DND-41 (cell line): ENCODE measurements around the gene ERGIC2.

ENCODE experiments used
- ATAC-seq: fragments of 200-7000 bp; cut with Tn5 transposase; 3 replicates; pipeline ENCODE4 v1.9.1; 2021; ENCODE audit warnings: low read depth; ENCODE audit not compliant: insufficient read depth
- DNase-seq: peaks from one replicate; pipeline ENCODE4 v3.0.0-alpha.2; 2020
- H2AFZ ChIP-seq: 2 replicates; pipeline ENCODE4 v1.6.0; 2012; ENCODE audit warnings: low read depth, low read length
- H3K27ac ChIP-seq: 2 replicates; pipeline ENCODE4 v1.5.1; 2012; ENCODE audit warnings: low read length, inconsistent platforms
- H3K27me3 ChIP-seq: fragments of 200-600 bp; sonication (generic); 2 replicates; pipeline ENCODE4 v1.6.0; 2012; ENCODE audit warnings: low read length, mild to moderate bottlenecking, inconsistent platforms; ENCODE audit not compliant: insufficient read depth, poor library complexity
- H3K36me3 ChIP-seq: 2 replicates; pipeline ENCODE4 v1.5.1; 2012; ENCODE audit warnings: low read length, inconsistent platforms; ENCODE audit not compliant: insufficient read depth
- H3K4me1 ChIP-seq: 2 replicates; pipeline ENCODE4 v1.5.1; 2012; ENCODE audit warnings: mild to moderate bottlenecking, low read length; ENCODE audit not compliant: insufficient read depth
- H3K4me2 ChIP-seq: 2 replicates; pipeline ENCODE4 v1.6.0; 2012; ENCODE audit warnings: mild to moderate bottlenecking, moderate library complexity, low read length, inconsistent platforms; ENCODE audit not compliant: insufficient read depth
- H3K4me3 ChIP-seq, 2 experiments: fragments of 200-600 bp in 1 of 2; shearing (Covaris generic) in 1 of 2; 2 replicates each; pipeline ENCODE4 v1.5.1; 2012 to 2016; ENCODE audit warnings: inconsistent platforms in 2 of 2, low read length in 2 of 2, mild to moderate bottlenecking in 2 of 2, low read depth in 1 of 2, moderate library complexity in 1 of 2
- H3K79me2 ChIP-seq: 2 replicates; pipeline ENCODE4 v1.6.0; 2012; ENCODE audit warnings: low read length, inconsistent platforms; ENCODE audit not compliant: insufficient read depth
- H3K9ac ChIP-seq: 2 replicates; pipeline ENCODE4 v1.6.0; 2012; ENCODE audit warnings: low read depth, mild to moderate bottlenecking, inconsistent platforms, low read length, moderate library complexity
- H3K9me3 ChIP-seq: 2 replicates; pipeline ENCODE4 v1.5.1; 2012; ENCODE audit warnings: low read length, moderate library complexity, mild to moderate bottlenecking, inconsistent platforms; ENCODE audit not compliant: insufficient read depth, severe bottlenecking
- H4K20me1 ChIP-seq: 2 replicates; pipeline ENCODE4 v1.6.0; 2012; ENCODE audit warnings: low read length; ENCODE audit not compliant: insufficient read depth
- EZH2 ChIP-seq: IDR thresholded peaks from 3 replicates; pipeline ENCODE4 v1.6.1; 2012; ENCODE audit warnings: borderline replicate concordance, low read depth, mild to moderate bottlenecking, moderate library complexity, low read length, inconsistent platforms; ENCODE audit not compliant: severe bottlenecking
- TF ChIP-seq, protein P1 (sequence below): IDR thresholded peaks from 2 replicates; pipeline ENCODE4 v1.5.1; 2012; ENCODE audit warnings: borderline replicate concordance, low read length, moderate library complexity, mild to moderate bottlenecking; ENCODE audit not compliant: poor library complexity, severe bottlenecking; ENCODE audit errors: extremely low read depth

Gene ERGIC2

GRCh38 chr12:29309320-29309902 is 71.6 kb downstream of the ERGIC2 start:
- Histone ChIP-seq H4K20me1 (no peaks in the 10 kb centered on the region), H3K27ac (no peak overlapping the region), H3K4me3 (no peak overlapping the region), H2AFZ (no peak overlapping the region), H3K9ac (no peak overlapping the region), H3K27me3 (no peaks in the 10 kb centered on the region), H3K9me3 (no peaks in the 10 kb centered on the region), H3K36me3 (peaks cover 15% of the 10 kb centered on the region; the same call in 1 of the 2 replicates), H3K79me2 (no peaks in the 10 kb centered on the region), H3K4me1 (no peaks in the 10 kb centered on the region), H3K4me2 (no peak overlapping the region)
- no peak for TF ChIP-seq EZH2
- TF ChIP-seq, protein P1, sequence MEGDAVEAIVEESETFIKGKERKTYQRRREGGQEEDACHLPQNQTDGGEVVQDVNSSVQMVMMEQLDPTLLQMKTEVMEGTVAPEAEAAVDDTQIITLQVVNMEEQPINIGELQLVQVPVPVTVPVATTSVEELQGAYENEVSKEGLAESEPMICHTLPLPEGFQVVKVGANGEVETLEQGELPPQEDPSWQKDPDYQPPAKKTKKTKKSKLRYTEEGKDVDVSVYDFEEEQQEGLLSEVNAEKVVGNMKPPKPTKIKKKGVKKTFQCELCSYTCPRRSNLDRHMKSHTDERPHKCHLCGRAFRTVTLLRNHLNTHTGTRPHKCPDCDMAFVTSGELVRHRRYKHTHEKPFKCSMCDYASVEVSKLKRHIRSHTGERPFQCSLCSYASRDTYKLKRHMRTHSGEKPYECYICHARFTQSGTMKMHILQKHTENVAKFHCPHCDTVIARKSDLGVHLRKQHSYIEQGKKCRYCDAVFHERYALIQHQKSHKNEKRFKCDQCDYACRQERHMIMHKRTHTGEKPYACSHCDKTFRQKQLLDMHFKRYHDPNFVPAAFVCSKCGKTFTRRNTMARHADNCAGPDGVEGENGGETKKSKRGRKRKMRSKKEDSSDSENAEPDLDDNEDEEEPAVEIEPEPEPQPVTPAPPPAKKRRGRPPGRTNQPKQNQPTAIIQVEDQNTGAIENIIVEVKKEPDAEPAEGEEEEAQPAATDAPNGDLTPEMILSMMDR: peak; percentile 49
- ATAC-seq (peak; percentile 47; the same call in 1 of the 3 replicates), DNase-seq (no peak)

DNA sequence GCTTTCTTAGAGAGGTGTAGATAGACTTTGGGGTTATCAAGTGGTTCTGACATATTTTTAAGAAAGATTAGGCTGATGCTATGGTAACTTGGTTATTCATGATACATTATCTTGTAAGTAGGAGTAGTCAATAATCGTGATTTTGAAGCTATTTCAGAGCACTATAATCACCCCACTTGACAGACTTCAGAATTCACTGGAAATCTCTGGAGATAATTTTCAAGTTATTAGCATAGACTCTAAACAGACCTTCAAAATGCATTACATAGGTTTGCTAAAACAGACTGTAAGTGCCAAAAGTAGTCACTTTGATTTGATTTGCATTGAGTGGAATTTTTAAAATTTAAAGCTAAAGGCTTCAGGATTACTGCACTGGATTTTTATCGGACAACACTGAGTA is 74.3 kb downstream of the ERGIC2 start:
- Histone ChIP-seq H3K4me1 (no peaks in the 10 kb centered on the region), H3K4me3 (no peak overlapping the region), H3K27me3 (no peaks in the 10 kb centered on the region), H3K9me3 (no peaks in the 10 kb centered on the region), H4K20me1 (no peaks in the 10 kb centered on the region), H3K36me3 (no peaks in the 10 kb centered on the region; the same call in 1 of the 2 replicates), H2AFZ (no peak overlapping the region), H3K79me2 (no peaks in the 10 kb centered on the region), H3K4me2 (no peak overlapping the region), H3K9ac (no peak overlapping the region), H3K27ac (no peak overlapping the region)
- ATAC-seq: no peak
- TF ChIP-seq, protein P1: no peak
- TF ChIP-seq EZH2: no peak
- no peak for DNase-seq

GRCh38 chr12:29306266-29306665 is 74.7 kb downstream of the ERGIC2 start:
- Histone ChIP-seq H3K27me3 (no peaks in the 10 kb centered on the region), H3K27ac (no peak overlapping the region), H3K4me1 (no peaks in the 10 kb centered on the region), H3K4me3 (no peak overlapping the region), H3K9me3 (no peaks in the 10 kb centered on the region), H3K36me3 (no peaks in the 10 kb centered on the region), H4K20me1 (no peaks in the 10 kb centered on the region), H3K79me2 (no peaks in the 10 kb centered on the region), H3K9ac (no peak overlapping the region), H2AFZ (no peak overlapping the region), H3K4me2 (no peak overlapping the region)
- DNase-seq: no peak
- TF ChIP-seq EZH2: no peak
- TF ChIP-seq, protein P1: no peak
- ATAC-seq: no peak
